Duodenal mucosa (tissue), 2 donors: Measurements from ENCODE around the gene FRY.
A peak's percentile ranks its signal among the peaks of the same experiment; 100 is the strongest.

Experiments used
- H3K27ac ChIP-seq: one replicate; pipeline ENCODE4 v1.7.0; 2013; ENCODE audit warnings: low read depth, low read length
- H3K27me3 ChIP-seq, 2 donors: one replicate each; pipeline ENCODE4 v1.7.0; 2013; ENCODE audit warnings: low read length in 2 of 2, control low read depth in 1 of 2; ENCODE audit not compliant: insufficient read depth in 2 of 2, control insufficient read depth in 1 of 2
- H3K36me3 ChIP-seq, 2 donors: one replicate each; pipeline ENCODE4 v1.7.0; 2013; ENCODE audit warnings: low read length in 2 of 2, control low read depth in 1 of 2; ENCODE audit not compliant: insufficient read depth in 2 of 2, control insufficient read depth in 1 of 2
- H3K4me1 ChIP-seq, 2 donors: one replicate each; pipeline ENCODE4 v1.7.0; 2013; ENCODE audit warnings: low read length in 2 of 2, control low read depth in 1 of 2; ENCODE audit not compliant: insufficient read depth in 2 of 2, control insufficient read depth in 1 of 2
- H3K4me3 ChIP-seq, 2 donors: one replicate each; pipeline ENCODE4 v1.7.0; 2013; ENCODE audit warnings: low read length in 2 of 2, low read depth in 1 of 2
- H3K9ac ChIP-seq, 2 donors: one replicate each; pipeline ENCODE4 v1.7.0; 2013; ENCODE audit warnings: low read length in 2 of 2, low read depth in 1 of 2
- H3K9me3 ChIP-seq, 2 donors: one replicate each; pipeline ENCODE4 v1.7.0; 2013; ENCODE audit warnings: low read length in 2 of 2, control low read depth in 1 of 2; ENCODE audit not compliant: control insufficient read depth in 1 of 2

FRY gene

DNA sequence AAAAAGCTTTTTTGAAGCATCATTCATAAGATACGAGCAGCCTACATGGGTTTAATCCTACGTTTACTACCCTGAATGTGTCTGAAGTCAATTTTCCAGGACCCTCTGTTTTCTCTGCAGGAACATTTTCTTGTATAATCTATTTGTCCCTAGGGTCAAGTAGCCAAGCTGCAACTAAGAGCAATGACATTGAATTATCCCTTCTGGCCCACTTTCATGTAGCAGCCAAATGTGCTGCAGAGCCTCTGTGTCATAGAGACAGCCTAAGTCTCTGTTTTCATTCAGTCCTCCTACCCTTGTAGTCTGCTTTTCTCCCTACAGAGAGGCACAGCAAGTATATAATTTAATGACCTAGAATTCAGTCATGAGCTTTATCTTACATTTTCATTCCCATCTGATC, 201.5 kb downstream of the FRY start:
- peaks cover 0 to 4% of the 10 kb centered on the region in 2 donors for H3K36me3 ChIP-seq
- H3K4me3 ChIP-seq = no peak overlapping the region
- no peak overlapping the region for H3K9ac ChIP-seq
- H3K9me3 ChIP-seq = no peaks in the 10 kb centered on the region
- H3K27me3 ChIP-seq = no peaks in the 10 kb centered on the region
- H3K4me1 ChIP-seq = no peaks in the 10 kb centered on the region
- H3K27ac ChIP-seq = no peak overlapping the region

- Histone ChIP-seq H3K4me3 (no peak overlapping the region), H3K27me3 (no peaks in the 10 kb centered on the region), H3K4me1 (no peaks in the 10 kb centered on the region), H3K36me3 (peaks cover 0 to 4% of the 10 kb centered on the region in 2 donors), H3K27ac (no peak overlapping the region), H3K9me3 (no peaks in the 10 kb centered on the region), H3K9ac (no peak overlapping the region)
These were observed 203.3 kb downstream of the FRY start for GRCh38 chr13:32234914-32235313.

- Histone ChIP-seq H3K4me3 (no peak overlapping the region), H3K4me1 (no peaks in the 10 kb centered on the region), H3K36me3 (peaks cover 0 to 4% of the 10 kb centered on the region in 2 donors), H3K27ac (no peak overlapping the region), H3K9me3 (no peaks in the 10 kb centered on the region), H3K27me3 (no peaks in the 10 kb centered on the region), H3K9ac (no peak overlapping the region)
These were observed 206.1 kb downstream of the FRY start for GRCh38 chr13:32237681-32238080.

DNA sequence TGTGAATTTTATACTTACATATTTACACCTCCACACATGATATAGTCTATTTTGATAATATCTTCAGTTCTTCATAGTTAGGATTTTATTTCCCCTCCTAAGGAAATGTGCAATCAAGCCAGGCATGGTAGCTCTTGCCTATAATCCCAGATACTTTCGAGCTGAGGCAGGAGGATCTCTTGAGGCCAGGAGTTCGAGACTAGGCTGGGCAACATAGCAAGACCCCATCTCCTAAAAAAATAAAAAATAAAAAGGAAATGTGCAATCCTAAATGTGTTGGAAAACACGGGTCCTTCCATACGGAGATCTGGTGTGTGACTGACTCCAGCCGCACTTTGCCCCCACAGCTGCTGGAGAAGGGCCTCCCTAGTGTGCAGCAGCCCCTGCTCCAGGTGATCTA, 212.1 kb downstream of the FRY start:
- H3K9ac ChIP-seq = no peak overlapping the region
- no peaks in the 10 kb centered on the region for H3K9me3 ChIP-seq
- no peaks in the 10 kb centered on the region for H3K4me1 ChIP-seq
- no peak overlapping the region for H3K4me3 ChIP-seq
- H3K27me3 ChIP-seq = no peaks in the 10 kb centered on the region
- no peaks in the 10 kb centered on the region for H3K36me3 ChIP-seq
- no peak overlapping the region for H3K27ac ChIP-seq

- H3K4me3 ChIP-seq = no peak overlapping the region
- H3K4me1 ChIP-seq = no peaks in the 10 kb centered on the region
- H3K27ac ChIP-seq = no peak overlapping the region
- peaks cover 0 to 10% of the 10 kb centered on the region in 2 donors for H3K36me3 ChIP-seq
- H3K9ac ChIP-seq = no peak overlapping the region
- H3K27me3 ChIP-seq = no peaks in the 10 kb centered on the region
- H3K9me3 ChIP-seq = no peaks in the 10 kb centered on the region
These were observed 214.0 kb downstream of the FRY start for GRCh38 chr13:32245555-32245954.

DNA sequence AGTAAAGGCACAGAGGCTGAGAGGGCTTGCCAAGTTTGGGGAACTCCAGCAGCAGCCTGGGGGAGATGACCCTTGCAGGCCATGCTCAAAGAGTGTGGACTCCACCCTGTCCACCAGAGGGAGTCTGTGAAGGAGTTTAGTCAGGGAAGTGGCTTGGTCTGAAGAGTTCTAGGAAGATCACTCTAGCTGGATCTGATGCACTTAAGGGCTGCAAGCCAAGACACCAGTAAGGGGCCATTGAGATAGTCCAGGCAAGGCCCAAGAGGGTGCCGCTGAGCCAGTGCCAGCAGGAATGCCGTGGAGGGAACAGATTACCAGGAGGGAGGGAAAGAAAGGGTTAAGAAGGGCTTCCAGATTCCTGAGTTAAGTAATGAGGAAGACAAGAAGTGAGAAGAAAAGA, 214.9 kb downstream of the FRY start:
- H3K4me1 ChIP-seq = no peaks in the 10 kb centered on the region
- H3K9me3 ChIP-seq = no peaks in the 10 kb centered on the region
- H3K9ac ChIP-seq = no peak overlapping the region
- H3K4me3 ChIP-seq = no peak overlapping the region
- no peak overlapping the region for H3K27ac ChIP-seq
- H3K27me3 ChIP-seq = no peaks in the 10 kb centered on the region
- H3K36me3 ChIP-seq = peaks cover 0 to 10% of the 10 kb centered on the region in 2 donors

GRCh38 chr13:32247887-32248286, 216.3 kb downstream of the FRY start:
- no peak overlapping the region for H3K27ac ChIP-seq
- peaks cover 0 to 10% of the 10 kb centered on the region in 2 donors for H3K36me3 ChIP-seq
- no peaks in the 10 kb centered on the region for H3K4me1 ChIP-seq
- H3K9ac ChIP-seq = no peak overlapping the region
- H3K4me3 ChIP-seq = no peak overlapping the region
- no peaks in the 10 kb centered on the region for H3K27me3 ChIP-seq
- no peaks in the 10 kb centered on the region for H3K9me3 ChIP-seq

GRCh38 chr13:32248801-32249200, 217.2 kb downstream of the FRY start:
- Histone ChIP-seq H3K9me3 (no peaks in the 10 kb centered on the region), H3K4me3 (no peak overlapping the region), H3K27ac (no peak overlapping the region), H3K9ac (no peak overlapping the region), H3K27me3 (no peaks in the 10 kb centered on the region), H3K4me1 (no peaks in the 10 kb centered on the region), H3K36me3 (peaks cover 0 to 10% of the 10 kb centered on the region in 2 donors)

DNA sequence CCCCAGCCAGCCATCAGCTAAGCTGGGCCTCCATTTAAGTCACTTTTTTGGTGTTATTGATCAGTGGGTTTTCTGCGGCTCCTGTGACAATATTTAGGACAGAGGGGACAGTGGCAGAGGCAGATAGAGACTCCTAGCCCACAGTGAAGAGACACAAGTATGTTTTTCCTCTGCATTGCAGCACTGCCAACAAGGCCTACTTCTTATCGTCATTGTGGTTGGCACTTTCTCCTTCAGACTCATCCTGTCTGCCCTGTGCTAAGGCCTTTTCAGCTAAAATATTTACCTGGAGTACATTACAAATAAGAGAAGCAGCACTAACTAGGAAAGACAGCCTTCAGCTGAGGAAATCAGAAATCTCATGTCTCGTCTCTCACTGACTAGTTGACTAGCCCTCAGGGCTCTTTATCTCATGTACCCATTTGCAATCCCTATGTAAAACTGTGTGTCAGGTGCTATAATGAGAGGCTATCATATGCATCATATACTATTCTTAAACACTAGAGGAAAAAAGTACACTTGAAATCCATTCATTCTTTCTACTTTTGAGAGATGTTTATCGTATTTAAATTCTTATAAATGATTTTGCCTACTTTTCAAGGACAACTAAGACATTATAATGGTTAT, 221.4 kb downstream of the FRY start:
- Histone ChIP-seq H3K27ac (no peak overlapping the region), H3K4me3 (no peak overlapping the region), H3K27me3 (no peaks in the 10 kb centered on the region)

GRCh38 chr13:32253911-32254399, 222.4 kb downstream of the FRY start:
- Histone ChIP-seq H3K4me3 (peak overlapping the region in 1 of 2 donors; percentile 17), H3K36me3 (peaks cover 0 to 10% of the 10 kb centered on the region in 2 donors), H3K27me3 (no peaks in the 10 kb centered on the region), H3K4me1 (peaks cover 5 to 6% of the 10 kb centered on the region in 2 donors), H3K27ac (no peak overlapping the region), H3K9ac (no peak overlapping the region), H3K9me3 (no peaks in the 10 kb centered on the region)

More for the DNA sequence above, 221.4 kb downstream of the FRY start:
- no peaks in the 10 kb centered on the region for H3K9me3 ChIP-seq
- H3K4me1 ChIP-seq = peaks cover 5 to 6% of the 10 kb centered on the region in 2 donors
- H3K9ac ChIP-seq = no peak overlapping the region
- H3K36me3 ChIP-seq = peaks cover 0 to 10% of the 10 kb centered on the region in 2 donors
